Kidney (tissue), 14 donors: ENCODE data around the gene APLN. TPM values are rescaled to one million over a fixed set of nuclear protein-coding genes. Genes with fewer than 3 reads are reported as not detected.

ENCODE experiments used
- DNase-seq, 5 donors: peaks; one replicate each; pipeline ENCODE4 v3.0.0-alpha.2; 2013 to 2020
- FAIRE-seq: peaks from 2 replicates; lab custom pipeline; 2012; peaks lifted over from hg19 to GRCh38; lab: Jason Lieb, UNC
- H3K27ac ChIP-seq, 2 donors: one replicate each; pipeline ENCODE4 v1.7.0; 2013; ENCODE audit warnings: low read depth in 2 of 2, low read length in 2 of 2, inconsistent platforms in 1 of 2
- H3K27me3 ChIP-seq: one replicate; pipeline ENCODE4 v1.7.1; 2013; ENCODE audit warnings: low read length, inconsistent platforms; ENCODE audit not compliant: control insufficient read depth, insufficient read depth
- H3K36me3 ChIP-seq, 3 donors: one replicate each; pipeline versions ENCODE4 v1.7.0 to v1.7.1; 2013; ENCODE audit warnings: low read length in 3 of 3, control low read depth in 1 of 3, inconsistent platforms in 1 of 3; ENCODE audit not compliant: insufficient read depth in 3 of 3, control insufficient read depth in 2 of 3
- H3K4me1 ChIP-seq, 3 donors: one replicate each; pipeline versions ENCODE4 v1.7.0 to v1.7.1; 2013; ENCODE audit warnings: low read length in 3 of 3, inconsistent platforms in 1 of 3, low read depth in 1 of 3; ENCODE audit not compliant: control insufficient read depth in 2 of 3, insufficient read depth in 2 of 3
- H3K4me3 ChIP-seq, 3 donors: one replicate each; pipeline versions ENCODE4 v1.7.0 to v1.8.1; 2013; ENCODE audit warnings: low read length in 3 of 3, control low read depth in 1 of 3, inconsistent platforms in 1 of 3
- H3K9ac ChIP-seq, 3 donors: one replicate each; pipeline versions ENCODE4 v1.7.0 to v1.7.1; 2013; ENCODE audit warnings: low read length in 3 of 3, control low read depth in 1 of 3, inconsistent platforms in 1 of 3
- H3K9me3 ChIP-seq, 3 donors: one replicate each; pipeline versions ENCODE4 v1.7.0 to v1.7.1; 2013; ENCODE audit warnings: low read length in 3 of 3, control low read depth in 1 of 3, inconsistent platforms in 1 of 3; ENCODE audit not compliant: control insufficient read depth in 2 of 3, insufficient read depth in 1 of 3
- intact Hi-C: fragments of 100-400 bp; cut with DNase I; formaldehyde crosslinking; loops from one replicate; pipeline ENCODE4 v1.11.1; 2022
- polyA plus RNA-seq: library from polyadenylated mRNA; stranded (reverse); fragments of 350-450 nt; fragmentation: Illumina TruSeq; extraction: RNeasy Lipid Tissue Mini Kit (QIAGEN cat#74804); gene quantifications from one replicate; pipeline ENCODE4 v1.2.3, GENCODE V29; 2014; ENCODE audit warnings: low read depth, low replicate concordance; ENCODE audit not compliant: insufficient read depth
- total RNA-seq: library from RNA; stranded (reverse); fragmentation: NEBNext Ultra II Directional; extraction: Animal tissue kit (Norgen Biotek cat#: 25700); gene quantifications from one replicate; pipeline ENCODE4 v1.2.1, GENCODE V29; 2021
- TF ChIP-seq, protein P1 (sequence below): IDR thresholded peaks from 3 replicates; pipeline ENCODE4 v1.5.1; 2012; ENCODE audit warnings: mild to moderate bottlenecking, moderate library complexity, borderline replicate concordance; ENCODE audit not compliant: insufficient read depth; ENCODE audit errors: extremely low read depth
- donor health status: control.
- donor health status: control.
- donor health status: control.
- donor health status: control.
- donor health status: control.
- donor health status: DM: yes; HTN: yes; CAD: no.
- donor health status: Normal renal cell carcinoma (clear cell type).

APLN gene
- total and polyA plus RNA-seq, 2 donors from 2014 or later = 0.31 to 9.9 TPM

- no peak overlapping the region for H3K4me3 ChIP-seq
- TF ChIP-seq, protein P1, sequence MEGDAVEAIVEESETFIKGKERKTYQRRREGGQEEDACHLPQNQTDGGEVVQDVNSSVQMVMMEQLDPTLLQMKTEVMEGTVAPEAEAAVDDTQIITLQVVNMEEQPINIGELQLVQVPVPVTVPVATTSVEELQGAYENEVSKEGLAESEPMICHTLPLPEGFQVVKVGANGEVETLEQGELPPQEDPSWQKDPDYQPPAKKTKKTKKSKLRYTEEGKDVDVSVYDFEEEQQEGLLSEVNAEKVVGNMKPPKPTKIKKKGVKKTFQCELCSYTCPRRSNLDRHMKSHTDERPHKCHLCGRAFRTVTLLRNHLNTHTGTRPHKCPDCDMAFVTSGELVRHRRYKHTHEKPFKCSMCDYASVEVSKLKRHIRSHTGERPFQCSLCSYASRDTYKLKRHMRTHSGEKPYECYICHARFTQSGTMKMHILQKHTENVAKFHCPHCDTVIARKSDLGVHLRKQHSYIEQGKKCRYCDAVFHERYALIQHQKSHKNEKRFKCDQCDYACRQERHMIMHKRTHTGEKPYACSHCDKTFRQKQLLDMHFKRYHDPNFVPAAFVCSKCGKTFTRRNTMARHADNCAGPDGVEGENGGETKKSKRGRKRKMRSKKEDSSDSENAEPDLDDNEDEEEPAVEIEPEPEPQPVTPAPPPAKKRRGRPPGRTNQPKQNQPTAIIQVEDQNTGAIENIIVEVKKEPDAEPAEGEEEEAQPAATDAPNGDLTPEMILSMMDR = no peak
- intact Hi-C loops = no loop called here
- DNase-seq = no peak
- no peaks in the 10 kb centered on the region for H3K9me3 ChIP-seq
- no peak overlapping the region for H3K27ac ChIP-seq
- H3K9ac ChIP-seq = no peak overlapping the region
- no peaks in the 10 kb centered on the region for H3K4me1 ChIP-seq
- H3K27me3 ChIP-seq = no peaks in the 10 kb centered on the region
- no peaks in the 10 kb centered on the region for H3K36me3 ChIP-seq
- FAIRE-seq = no peak
Measured at GRCh38 chrX:129638917-129639316, 15.8 kb downstream of the APLN start.

- H3K4me1 ChIP-seq = no peaks in the 10 kb centered on the region
- no peak overlapping the region for H3K27ac ChIP-seq
- intact Hi-C loops = no loop called here
- FAIRE-seq = peak; percentile 76
- peak in 4 of 5 donors; percentile 72 to 77 (median 75) for DNase-seq
- TF ChIP-seq, protein P1 = peak; percentile 81
- no peak overlapping the region for H3K4me3 ChIP-seq
- no peak overlapping the region for H3K9ac ChIP-seq
- H3K27me3 ChIP-seq = no peaks in the 10 kb centered on the region
- no peaks in the 10 kb centered on the region for H3K9me3 ChIP-seq
- no peaks in the 10 kb centered on the region for H3K36me3 ChIP-seq
Measured at GRCh38 chrX:129637217-129638109, 17.3 kb downstream of the APLN start.

- H3K27ac ChIP-seq = peak overlapping the region in 1 of 2 donors; percentile 33
- intact Hi-C loops = no loop called here
- no peaks in the 10 kb centered on the region for H3K4me1 ChIP-seq
- no peak overlapping the region for H3K4me3 ChIP-seq
- DNase-seq = peak in 1 of 5 donors; percentile 56
- H3K9ac ChIP-seq = no peak overlapping the region
- no peaks in the 10 kb centered on the region for H3K36me3 ChIP-seq
- TF ChIP-seq, protein P1 = no peak
- H3K9me3 ChIP-seq = no peaks in the 10 kb centered on the region
- H3K27me3 ChIP-seq = no peaks in the 10 kb centered on the region
- FAIRE-seq = peak; percentile 68
Measured at GRCh38 chrX:129636175-129636681, 18.5 kb downstream of the APLN start.
